K562 (cell line): ENCODE results near the gene EMC1. TPM values are rescaled to one million over a fixed set of nuclear protein-coding genes. Genes with fewer than 3 reads are reported as not detected.

Source experiments
- CBX3 ChIP-seq, 2 experiments: IDR thresholded peaks; 1 replicate in 1 of 2; 2 replicates in 1 of 2; pipeline ENCODE4 v1.6.1; 2012; ENCODE audit warnings: inconsistent platforms in 2 of 2, low read length in 2 of 2, borderline replicate concordance in 1 of 2, control low read depth in 1 of 2
- CREB3L1 ChIP-seq: fragments of 450-650 bp; IDR thresholded peaks from 2 replicates; pipeline ENCODE4 v1.6.1; 2014; ENCODE audit warnings: low read depth, mild to moderate bottlenecking, moderate library complexity, borderline replicate concordance
- CTBP1 ChIP-seq: fragments of 450-650 bp; IDR thresholded peaks from 2 replicates; pipeline ENCODE4 v1.6.1; 2016; ENCODE audit warnings: borderline replicate concordance
- EP400 ChIP-seq: fragments of 450-650 bp; IDR thresholded peaks from 2 replicates; pipeline ENCODE4 v1.6.1; 2017; ENCODE audit warnings: antibody characterized with exemption, mild to moderate bottlenecking, moderate library complexity
- JUN ChIP-seq, 2 experiments: sonication (generic) in 1 of 2; formaldehyde crosslinking in 1 of 2; IDR thresholded peaks; 2 replicates each; pipeline versions ENCODE4 v1.6.1 to v1.8.0; 2012 to 2022; ENCODE audit warnings: borderline replicate concordance in 2 of 2, mild to moderate bottlenecking in 2 of 2, improper control_type of control experiment in 1 of 2, low read depth in 1 of 2, low read length in 1 of 2, missing genetic modification reagents in 1 of 2
- KDM4B ChIP-seq, 2 experiments: fragments of 450-650 bp in 1 of 2; sonication (generic) in 1 of 2; IDR thresholded peaks; 2 replicates each; pipeline ENCODE4 v1.6.1; 2016 to 2017; ENCODE audit warnings: borderline replicate concordance in 2 of 2, antibody characterized with exemption in 1 of 2, low read depth in 1 of 2, mild to moderate bottlenecking in 1 of 2
- KLF16 ChIP-seq: IDR thresholded peaks from 2 replicates; pipeline ENCODE4 v1.6.1; 2016; ENCODE audit warnings: antibody characterized with exemption
- MAZ ChIP-seq, 2 experiments: fragments of 450-650 bp in 1 of 2; sonication (generic) in 1 of 2; formaldehyde crosslinking; IDR thresholded peaks in 1 of 2; conservative IDR thresholded peaks in 1 of 2; 2 replicates each; pipeline versions ENCODE4 v1.4.0 to v1.5.0; 2020; ENCODE audit warnings: mild to moderate bottlenecking in 1 of 2, missing genetic modification reagents in 1 of 2
- MLLT1 ChIP-seq, 2 experiments: fragments of 450-650 bp; IDR thresholded peaks; 2 replicates each; pipeline ENCODE4 v1.6.1; 2016
- NR2F6 ChIP-seq: fragments of 450-650 bp; formaldehyde crosslinking; IDR thresholded peaks from 2 replicates; pipeline ENCODE4 v1.4.0; 2020; ENCODE audit warnings: mild to moderate bottlenecking
- NR3C1 ChIP-seq: sonication (generic); formaldehyde crosslinking; IDR thresholded peaks from 2 replicates; pipeline ENCODE4 v1.8.1; 2022; ENCODE audit warnings: missing genetic modification reagents
- POLR2A ChIP-seq: fragments of 450-650 bp; conservative IDR thresholded peaks from 2 replicates; pipeline ENCODE4 v1.6.1; 2016
- POLR2G ChIP-seq: fragments of 200-400 bp; formaldehyde crosslinking; IDR thresholded peaks from 2 replicates; pipeline ENCODE4 v1.6.1; 2017; ENCODE audit warnings: low read depth, mild to moderate bottlenecking, antibody characterized with exemption, low read length, moderate library complexity
- RNF2 ChIP-seq: sonication (generic); IDR thresholded peaks from 2 replicates; pipeline ENCODE4 v1.6.1; 2016
- SUPT5H ChIP-seq: fragments of 450-650 bp; IDR thresholded peaks from 2 replicates; pipeline ENCODE4 v1.6.1; 2016
- TAF7 ChIP-seq: fragments of 450-650 bp; IDR thresholded peaks from 2 replicates; pipeline ENCODE4 v1.6.1; 2016; ENCODE audit warnings: missing genetic modification characterization, missing compliant biosample characterization
- TBP ChIP-seq: optimal IDR thresholded peaks from 2 replicates; pipeline ENCODE3; 2011; ENCODE audit warnings: low read depth, low read length, improper control_type of control experiment
- TFAM ChIP-seq: fragments of 250-450 bp; sonication (Bioruptor Pico); conservative IDR thresholded peaks from 2 replicates; pipeline ENCODE4 v1.5.0; 2021; ENCODE audit warnings: mild to moderate bottlenecking, moderate library complexity
- ZNF280A ChIP-seq: fragments of 450-650 bp; IDR thresholded peaks from 2 replicates; pipeline ENCODE4 v1.6.1; 2018; ENCODE audit warnings: mild to moderate bottlenecking, low read depth; ENCODE audit not compliant: partially characterized antibody
- ZNF584 ChIP-seq: fragments of 200-800 bp; sonication (Bioruptor generic); IDR thresholded peaks from 2 replicates; pipeline ENCODE4 v1.6.1; 2016; ENCODE audit warnings: low read depth, mild to moderate bottlenecking, missing genetic modification characterization, missing compliant biosample characterization
- ZNF76 ChIP-seq: fragments of 250-450 bp; sonication (Bioruptor Pico); IDR thresholded peaks from 2 replicates; pipeline ENCODE4 v1.4.0; 2020; ENCODE audit warnings: mild to moderate bottlenecking, moderate library complexity, borderline replicate concordance
- ZZZ3 ChIP-seq: fragments of 450-650 bp; IDR thresholded peaks from 2 replicates; pipeline ENCODE4 v1.6.1; 2016; ENCODE audit warnings: antibody characterized with exemption, mild to moderate bottlenecking, moderate library complexity
- polyA plus RNA-seq, 8 experiments: library from polyadenylated mRNA; depleted of rRNA in 4 of 8; stranded (reverse) in 5 of 8; unstranded in 3 of 8; fragments of >200 nt; fragmentation: Nextera tagmentation in 2 of 8; fragmentation: Illumina TruSeq in 1 of 8; extraction: Ambion mirVana in 2 of 8; extraction: Trizol in 1 of 8; gene quantifications; 2 replicates each; pipeline versions ENCODE4 v1.2.1 to v1.2.3, GENCODE V29; 2011 to 2014; ENCODE audit warnings: inconsistent platforms in 1 of 8, missing spikeins in 1 of 8
- total RNA-seq, 7 experiments: library from RNA; depleted of rRNA in 6 of 7; stranded (reverse); fragments of >200 nt in 6 of 7; fragmentation: Illumina TruSeq in 2 of 7; extraction: Trizol in 2 of 7; gene quantifications; 2 replicates each; pipeline versions ENCODE4 v1.2.1 to v1.2.3, GENCODE V29; 2011 to 2021; ENCODE audit warnings: low replicate concordance in 1 of 7

Gene EMC1
- total and polyA plus RNA-seq, 9 of the 15 experiments (the other 6 are each of a cell fraction or from before 2014, with no cell fraction given), result 17.8 to 88.2 (median 37.4) TPM

GRCh38 chr1:19251305-19252196, at the start of gene EMC1, which contains the start of gene MRTO4 (continued):
- TF ChIP-seq POLR2A (peak; percentile 97), MAZ (CRISPR knock-in tag; conservative IDR thresholded peaks at IDR 0.05 in 1 of 2, IDR thresholded peaks at IDR 0.05 in 1 of 2) (peak; percentile 78 to 89; a peak in 3 of 4 replicates), CTBP1 (peak; percentile 89), TAF7 (peak; percentile 87), KDM4B (IDR thresholded peaks at IDR 0.05; ENCODE audit: borderline replicate concordance in 2 of 2, low read depth in 1 of 2) (peak in 1 of 2 experiments; percentile 65; a peak in 1 of 4 replicates), KLF16 (no peak), CBX3 (IDR thresholded peaks at IDR 0.05; ENCODE audit: borderline replicate concordance in 1 of 2, low read length in 2 of 2) (0 out of 3 replicates have a peak, but pooled peaks of 1 of the 2 experiments have one; percentile 24), MLLT1 (IDR thresholded peaks at IDR 0.05) (peak in 1 of 2 experiments; percentile 49; a peak in 1 of 4 replicates), TBP (peak; percentile 91), SUPT5H (peak; percentile 96), ZZZ3 (no peak; the same call in 1 of the 2 replicates), CREB3L1 (peak; percentile 64), EP400 (peak; percentile 100), NR2F6 (CRISPR knock-in tag) (0 out of 2 replicates have a peak, but pooled peaks have one; percentile 7), JUN (IDR thresholded peaks at IDR 0.05; ENCODE audit: borderline replicate concordance, low read depth, low read length) (peak; percentile 54; the same call in 1 of the 2 replicates), JUN (CRISPR knock-in tag; IDR thresholded peaks at IDR 0.05; ENCODE audit: borderline replicate concordance) (no peak), NR3C1 (peak; percentile 90; the same call in 1 of the 2 replicates), POLR2G (peak; percentile 97), ZNF584 (no peak), ZNF280A (no peak), ZNF76 (CRISPR knock-in tag) (peak; percentile 95; the same call in 1 of the 2 replicates), RNF2 (peak; percentile 66; the same call in 1 of the 2 replicates), TFAM (CRISPR knock-in tag) (no peak)
